Small intestine (tissue), 7 donors: Measurements from ENCODE around the gene KRT7. TPM values are rescaled to one million over a fixed set of nuclear protein-coding genes. Genes with fewer than 3 reads are reported as not detected.

Experiments
- DNase-seq, 2 donors: peaks; one replicate each; pipeline versions ENCODE4 v3.0.0 to v3.0.0-alpha.2; 2013
- FAIRE-seq: peaks from 2 replicates; lab custom pipeline; 2012; peaks lifted over from hg19 to GRCh38; lab: Jason Lieb, UNC
- H3K27ac ChIP-seq, 3 donors: one replicate each; pipeline ENCODE4 v1.5.1; 2013; ENCODE audit warnings: low read length in 2 of 3, mild to moderate bottlenecking in 2 of 3, control low read depth in 1 of 3, inconsistent platforms in 1 of 3, low read depth in 1 of 3, moderate library complexity in 1 of 3
- H3K27me3 ChIP-seq, 3 donors: one replicate each; pipeline ENCODE4 v1.6.1; 2013; ENCODE audit warnings: low read length in 3 of 3, inconsistent platforms in 1 of 3; ENCODE audit not compliant: control insufficient read depth in 3 of 3, insufficient read depth in 3 of 3
- H3K36me3 ChIP-seq, 3 donors: one replicate each; pipeline ENCODE4 v1.6.1; 2013; ENCODE audit warnings: low read length in 3 of 3, inconsistent platforms in 1 of 3, low read depth in 1 of 3, mild to moderate bottlenecking in 1 of 3, moderate library complexity in 1 of 3; ENCODE audit not compliant: control insufficient read depth in 3 of 3, insufficient read depth in 2 of 3
- H3K4me1 ChIP-seq, 3 donors: one replicate each; pipeline ENCODE4 v1.6.1; 2013; ENCODE audit warnings: low read length in 2 of 3, inconsistent platforms in 1 of 3, low read depth in 1 of 3, mild to moderate bottlenecking in 1 of 3, moderate library complexity in 1 of 3; ENCODE audit not compliant: control insufficient read depth in 3 of 3, insufficient read depth in 2 of 3
- H3K4me3 ChIP-seq, 3 donors: one replicate each; pipeline ENCODE4 v1.5.1; 2013; ENCODE audit warnings: low read length in 3 of 3, control low read depth in 1 of 3, inconsistent platforms in 1 of 3, low read depth in 1 of 3, mild to moderate bottlenecking in 1 of 3, moderate library complexity in 1 of 3
- H3K9me3 ChIP-seq, 2 donors: one replicate each; pipeline ENCODE4 v1.6.1; 2013; ENCODE audit warnings: low read depth in 1 of 2, low read length in 1 of 2; ENCODE audit not compliant: control insufficient read depth in 2 of 2, insufficient read depth in 1 of 2
- WGBS, 3 donors: extraction: QIAGEN DNeasy Blood & Tissue Kit; methylation state at CpG; one replicate each; pipeline ENCODE4 v1.1.7; 2013; 5-methylcytosine and 5-hydroxymethylcytosine counted together
- polyA plus RNA-seq, 4 donors: library from polyadenylated mRNA; stranded (reverse) in 3 of 4; unstranded in 1 of 4; fragments of 200-250 nt in 3 of 4; fragments of 120-200 nt in 1 of 4; gene quantifications; one replicate each; pipeline versions ENCODE4 v1.2.1 to v1.2.3, GENCODE V29; 2013
- donor health status: healthy with polysubstance abuse.
- donor health status: control.
- donor health status: control.
- donor health status: Bipolar disorder and iron deficiency.
- donor health status: healthy.

Gene KRT7
- polyA plus RNA-seq, 4 donors, result 2.2 to 10.1 (median 3.2) TPM

- FAIRE-seq, result no peak
- peak; percentile 58 to 59 for DNase-seq
- Histone ChIP-seq H3K9me3 (no peaks in the 10 kb centered on the region), H3K36me3 (no peaks in the 10 kb centered on the region), H3K4me3 (no peak overlapping the region), H3K4me1 (peaks cover 0 to 10% (median 9%) of the 10 kb centered on the region in 3 donors), H3K27ac (no peak overlapping the region), H3K27me3 (peaks cover 0 to 26% (median 0%) of the 10 kb centered on the region in 3 donors)
- 33 to 57% (median 46%) methylated on average over 10 of the region's 10 CpGs for WGBS, 3 donors
These were observed 13.9 kb downstream of the KRT7 start for GRCh38 chr12:52246720-52247621.

GRCh38 chr12:52247622-52248540, 14.8 kb downstream of the KRT7 start:
- H3K36me3 ChIP-seq, result no peaks in the 10 kb centered on the region
- peaks cover 0 to 31% (median 0%) of the 10 kb centered on the region in 3 donors for H3K27me3 ChIP-seq
- no peaks in the 10 kb centered on the region for H3K9me3 ChIP-seq
- 47 to 77% (median 59%) methylated on average over 10 of the region's 10 CpGs for WGBS, 3 donors
- H3K4me3 ChIP-seq, result no peak overlapping the region
- no peak for FAIRE-seq
- H3K27ac ChIP-seq, result no peak overlapping the region
- no peak for DNase-seq
- H3K4me1 ChIP-seq, result peaks cover 0 to 10% (median 9%) of the 10 kb centered on the region in 3 donors

- peaks cover 0 to 10% (median 8%) of the 10 kb centered on the region in 3 donors for H3K4me1 ChIP-seq
- FAIRE-seq, result no peak
- H3K27ac ChIP-seq, result no peak overlapping the region
These were observed 15.8 kb downstream of the KRT7 start for GRCh38 chr12:52248541-52249461.

GRCh38 chr12:52249511-52250047, 16.5 kb downstream of the KRT7 start:
- no peaks in the 10 kb centered on the region for H3K9me3 ChIP-seq
- no peak for FAIRE-seq
- H3K4me3 ChIP-seq, result no peak overlapping the region
- no peak for DNase-seq
- H3K36me3 ChIP-seq, result no peaks in the 10 kb centered on the region
- peaks cover 0 to 39% (median 3%) of the 10 kb centered on the region in 3 donors for H3K27me3 ChIP-seq
- H3K27ac ChIP-seq, result no peak overlapping the region
- peaks cover 0 to 4% (median under 1%) of the 10 kb centered on the region in 3 donors for H3K4me1 ChIP-seq
- 76 to 97% (median 92%) methylated on average over 2 of the region's 2 CpGs for WGBS, 3 donors

More at GRCh38 chr12:52248541-52249461, 15.8 kb downstream of the KRT7 start:
- DNase-seq, result no peak
- Histone ChIP-seq H3K27me3 (peaks cover 0 to 35% (median 0%) of the 10 kb centered on the region in 3 donors), H3K4me3 (no peak overlapping the region), H3K36me3 (no peaks in the 10 kb centered on the region), H3K9me3 (no peaks in the 10 kb centered on the region)
- 77 to 82% (median 81%) methylated on average over 16 to 18 of the region's 18 CpGs for WGBS, 3 donors

DNA sequence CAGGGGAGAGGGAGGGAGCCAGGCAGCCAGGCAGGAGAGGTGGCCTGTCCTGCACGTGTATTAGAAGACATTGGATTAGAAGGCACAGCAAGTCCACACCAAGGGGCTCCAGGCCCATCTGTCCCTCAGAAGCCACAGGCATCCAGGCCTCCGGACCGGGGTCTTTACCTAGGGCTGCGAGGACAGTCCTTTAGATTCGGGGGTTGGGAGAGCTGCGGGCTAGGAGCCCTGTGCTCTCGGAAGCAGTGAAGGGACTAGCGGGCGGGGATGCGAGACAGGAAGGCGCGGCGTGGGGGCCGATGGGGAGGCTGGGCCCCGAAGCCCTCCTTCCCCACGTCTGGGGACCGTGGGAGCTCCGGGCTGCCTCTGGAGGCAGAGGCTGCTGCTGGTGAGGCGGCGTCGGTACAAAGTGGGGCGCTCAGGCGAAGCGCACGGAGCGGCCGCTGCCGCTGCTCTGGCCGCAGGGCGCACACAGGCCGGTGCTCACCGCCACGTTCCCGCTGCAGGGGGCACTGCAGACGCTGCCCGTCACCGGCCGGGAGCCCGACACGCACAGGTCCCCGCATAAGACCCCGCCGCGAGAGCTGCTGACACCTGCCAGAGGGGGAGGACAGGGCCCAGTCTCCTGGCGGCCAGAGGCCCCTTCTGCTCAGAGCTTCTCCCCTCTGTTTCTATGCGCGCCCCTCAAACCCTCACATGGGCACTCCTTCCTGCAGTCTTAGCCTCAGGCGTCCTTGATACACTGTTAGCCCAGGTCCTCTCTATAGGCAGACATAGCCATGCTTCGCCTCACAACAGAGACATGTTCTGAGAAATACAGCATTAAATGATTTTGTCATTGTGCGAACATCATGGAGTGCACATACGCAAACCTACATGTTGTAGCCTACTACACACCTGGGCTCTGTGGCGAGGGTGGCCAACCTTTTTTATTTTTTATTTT, 17.3 kb downstream of the KRT7 start:
- WGBS, 3 donors, result 52 to 86% (median 82%) methylated on average over 52 of the region's 52 CpGs
- Histone ChIP-seq H3K9me3 (no peaks in the 10 kb centered on the region), H3K4me1 (peaks cover 0 to 4% (median 0%) of the 10 kb centered on the region in 3 donors), H3K4me3 (no peak overlapping the region), H3K36me3 (no peaks in the 10 kb centered on the region), H3K27me3 (peaks cover 0 to 47% (median 6%) of the 10 kb centered on the region in 3 donors), H3K27ac (no peak overlapping the region)
- FAIRE-seq, result no peak
- no peak for DNase-seq

DNA sequence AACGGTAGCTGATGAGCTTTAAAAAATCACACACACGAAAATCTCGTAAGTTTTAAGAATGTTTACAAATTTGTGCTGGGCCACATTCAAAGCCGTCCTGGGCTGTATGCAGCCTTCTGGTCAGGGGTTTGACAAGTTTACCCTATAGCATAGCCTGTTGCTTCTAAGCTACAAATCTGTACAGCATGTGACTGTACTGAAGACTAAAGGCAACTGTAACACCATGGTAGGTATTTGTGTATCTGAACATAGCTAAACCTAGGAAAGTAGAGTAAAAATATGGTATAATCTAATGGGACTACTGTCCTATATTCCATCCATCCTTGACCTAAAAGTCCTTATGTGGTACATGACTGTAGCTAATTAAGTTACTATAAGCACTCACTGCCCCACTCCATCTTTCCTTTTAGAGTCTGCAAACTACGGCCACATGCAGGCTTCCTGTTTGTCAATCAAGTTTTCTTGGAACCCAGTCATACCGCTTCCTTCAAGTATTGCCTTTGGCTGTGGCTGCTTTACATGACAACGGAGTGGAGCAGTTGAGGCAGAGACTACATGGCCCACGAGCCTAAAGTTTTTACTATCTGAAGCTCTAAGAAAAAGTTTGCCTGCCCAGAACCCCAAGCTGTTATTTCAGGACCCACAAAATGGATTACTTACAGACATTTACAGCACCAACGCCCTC, 18.5 kb downstream of the KRT7 start:
- Histone ChIP-seq H3K4me1 (peaks cover 0 to 4% (median 0%) of the 10 kb centered on the region in 3 donors), H3K36me3 (no peaks in the 10 kb centered on the region), H3K9me3 (no peaks in the 10 kb centered on the region), H3K4me3 (no peak overlapping the region), H3K27ac (no peak overlapping the region), H3K27me3 (peaks cover 0 to 57% (median 7%) of the 10 kb centered on the region in 3 donors)
- DNase-seq (no peak), FAIRE-seq (no peak)
- 74 to 84% (median 76%) methylated on average over 9 of the region's 9 CpGs for WGBS, 3 donors
